ENCODE results near the gene POLR1B.
"Not testable (repeated sequence)": the region's sequence is repeated elsewhere in the genome, so short reads cannot be mapped to it uniquely, and the experiment has no call there.

The POLR1B gene

DNA sequence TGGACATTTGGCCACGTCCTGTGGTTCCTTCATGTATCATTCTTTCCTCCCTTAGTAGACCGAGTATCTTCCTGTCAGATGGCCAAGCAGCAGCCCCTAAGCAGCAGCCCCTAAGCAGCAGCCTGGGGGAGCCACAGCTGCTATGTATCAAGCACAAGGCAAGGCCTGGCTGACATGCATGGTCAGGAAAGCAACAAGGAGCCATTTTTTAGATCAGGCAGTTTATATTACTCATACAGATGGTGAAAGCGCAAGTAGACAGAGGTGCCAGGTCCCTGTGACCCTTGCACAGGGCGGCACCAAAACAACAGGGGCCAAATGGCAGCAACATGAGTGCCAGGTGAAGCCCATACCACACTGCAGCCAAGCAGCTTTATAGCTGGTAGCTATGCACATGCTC is 64.3 kb downstream of the POLR1B start:
- ChIA-PET CTCF (interaction anchor here (1.1 to 9.8 kb wide), 2 partner anchors 84 to 120 kb away, joined by 3 to 147 read pairs; no protein-coding TSS in a partner anchor), POLR2A (interaction anchor here (0.5 to 0.6 kb wide), 2 partner anchors 29 to 65 kb away, joined by 3 read pairs; no protein-coding TSS in a partner anchor)
- no peak for DNase-seq (ENCODE audit: extremely low spot score)
- TF ChIP-seq, protein P1, sequence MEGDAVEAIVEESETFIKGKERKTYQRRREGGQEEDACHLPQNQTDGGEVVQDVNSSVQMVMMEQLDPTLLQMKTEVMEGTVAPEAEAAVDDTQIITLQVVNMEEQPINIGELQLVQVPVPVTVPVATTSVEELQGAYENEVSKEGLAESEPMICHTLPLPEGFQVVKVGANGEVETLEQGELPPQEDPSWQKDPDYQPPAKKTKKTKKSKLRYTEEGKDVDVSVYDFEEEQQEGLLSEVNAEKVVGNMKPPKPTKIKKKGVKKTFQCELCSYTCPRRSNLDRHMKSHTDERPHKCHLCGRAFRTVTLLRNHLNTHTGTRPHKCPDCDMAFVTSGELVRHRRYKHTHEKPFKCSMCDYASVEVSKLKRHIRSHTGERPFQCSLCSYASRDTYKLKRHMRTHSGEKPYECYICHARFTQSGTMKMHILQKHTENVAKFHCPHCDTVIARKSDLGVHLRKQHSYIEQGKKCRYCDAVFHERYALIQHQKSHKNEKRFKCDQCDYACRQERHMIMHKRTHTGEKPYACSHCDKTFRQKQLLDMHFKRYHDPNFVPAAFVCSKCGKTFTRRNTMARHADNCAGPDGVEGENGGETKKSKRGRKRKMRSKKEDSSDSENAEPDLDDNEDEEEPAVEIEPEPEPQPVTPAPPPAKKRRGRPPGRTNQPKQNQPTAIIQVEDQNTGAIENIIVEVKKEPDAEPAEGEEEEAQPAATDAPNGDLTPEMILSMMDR (IDR thresholded peaks at IDR 0.05; ENCODE audit: control extremely low read depth, extremely low read depth, low read depth, missing control alignments), result no peak

- no peak for DNase-seq (ENCODE audit: extremely low spot score)
- TF ChIP-seq, protein P1 (IDR thresholded peaks at IDR 0.05; ENCODE audit: control extremely low read depth, extremely low read depth, low read depth, missing control alignments), result no peak
- ChIA-PET POLR2A (no interaction called here), CTCF (interaction anchor here (9.8 kb wide), 1 partner anchor 119 kb away, joined by 147 read pairs; no protein-coding TSS in a partner anchor)
Observed at GRCh38 chr2:112607680-112608438, 65.6 kb downstream of the POLR1B start.

DNA sequence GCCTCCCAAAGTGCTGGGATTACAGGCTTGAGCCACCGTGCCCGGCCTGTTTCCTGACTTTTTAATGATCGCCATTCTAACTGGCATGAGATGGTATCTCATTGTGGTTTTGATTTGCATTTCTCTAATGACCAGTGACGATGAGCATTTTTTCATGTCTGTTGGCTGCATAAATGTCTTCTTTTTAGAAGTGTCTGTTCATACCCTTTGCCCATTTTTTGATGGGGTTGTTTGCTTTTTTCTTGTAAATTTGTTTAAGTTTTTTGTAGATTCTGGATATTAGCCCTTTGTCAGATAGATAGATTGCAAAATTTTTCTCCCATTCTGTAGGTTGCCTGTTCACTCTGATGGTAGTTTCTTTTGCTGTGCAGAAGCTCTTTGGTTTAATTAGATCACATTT is 67.1 kb downstream of the POLR1B start:
- CTCF ChIA-PET, result interaction anchor here (1.1 to 9.8 kb wide), 2 partner anchors 10 to 118 kb away, joined by 3 to 147 read pairs; no protein-coding TSS in a partner anchor
- DNase-seq (ENCODE audit: extremely low spot score); POLR2A ChIA-PET: not testable (repeated sequence)

DNA sequence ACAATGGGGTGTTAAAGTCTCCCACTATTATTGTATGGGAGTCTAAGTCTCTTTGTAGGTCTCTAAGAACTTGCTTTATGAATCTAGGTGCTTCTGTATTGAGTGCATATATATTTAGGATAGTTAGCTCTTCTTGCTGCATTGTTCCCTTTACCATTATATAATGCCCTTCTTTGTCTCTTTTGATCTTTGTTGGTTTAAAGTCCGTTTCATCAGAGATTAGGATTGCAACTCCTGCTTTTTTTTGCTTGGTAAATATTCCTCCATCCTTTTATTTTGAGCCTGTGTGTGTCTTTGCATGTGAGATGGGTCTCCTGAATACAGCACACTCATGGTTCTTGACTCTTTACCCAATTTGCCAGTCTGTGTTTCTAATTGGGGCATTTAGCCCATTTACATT is 70.0 kb downstream of the POLR1B start:
- CTCF ChIA-PET, result interaction anchor here (1.9 kb wide), 1 partner anchor 11 kb away, joined by 6 read pairs; no protein-coding TSS in a partner anchor
- POLR2A ChIA-PET, result not testable (repeated sequence)

DNA sequence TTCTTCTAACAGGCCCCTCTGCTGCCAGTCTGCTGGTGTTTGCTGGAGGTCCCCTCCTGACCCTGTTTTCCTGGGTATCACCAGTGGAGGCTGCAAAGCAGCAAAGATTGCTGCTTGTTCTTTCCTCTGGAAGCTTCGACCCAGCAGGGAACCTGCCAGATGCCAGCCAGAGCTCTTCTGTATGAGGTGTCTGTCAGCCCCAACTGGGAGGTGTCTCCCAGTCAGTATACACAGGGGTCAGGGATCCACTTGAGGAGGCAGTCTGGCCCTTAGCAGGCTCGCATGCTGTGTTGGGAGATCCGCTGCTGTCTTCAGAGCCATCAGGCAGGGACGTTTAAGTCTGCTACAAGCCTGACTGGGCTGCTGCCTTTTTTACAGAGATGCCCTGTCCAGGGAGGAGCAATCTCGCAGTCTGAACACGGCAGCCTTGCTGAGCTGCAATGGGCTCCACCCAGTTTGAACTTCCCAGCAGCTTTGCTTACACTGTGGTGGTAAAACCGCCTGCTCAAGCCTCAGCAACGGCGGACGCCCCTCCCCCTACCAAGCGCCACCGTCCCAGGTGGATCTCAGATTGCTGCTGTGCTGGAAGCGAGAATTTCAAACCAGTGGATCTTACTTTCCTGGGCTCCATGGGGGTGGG is 72.1 kb downstream of the POLR1B start:
- TF ChIP-seq, protein P1 (IDR thresholded peaks at IDR 0.05; ENCODE audit: control extremely low read depth, extremely low read depth, low read depth, missing control alignments), result no peak
- ChIA-PET POLR2A (no interaction called here), CTCF (interaction anchor here (1.2 to 1.6 kb wide), 3 partner anchors 12 to 327 kb away, joined by 4 to 6 read pairs (median 5); no protein-coding TSS in a partner anchor)
- no peak for DNase-seq (ENCODE audit: extremely low spot score)

More for the DNA sequence above, 70.0 kb downstream of the POLR1B start:
- DNase-seq (ENCODE audit: extremely low spot score), result not testable (repeated sequence)

DNA sequence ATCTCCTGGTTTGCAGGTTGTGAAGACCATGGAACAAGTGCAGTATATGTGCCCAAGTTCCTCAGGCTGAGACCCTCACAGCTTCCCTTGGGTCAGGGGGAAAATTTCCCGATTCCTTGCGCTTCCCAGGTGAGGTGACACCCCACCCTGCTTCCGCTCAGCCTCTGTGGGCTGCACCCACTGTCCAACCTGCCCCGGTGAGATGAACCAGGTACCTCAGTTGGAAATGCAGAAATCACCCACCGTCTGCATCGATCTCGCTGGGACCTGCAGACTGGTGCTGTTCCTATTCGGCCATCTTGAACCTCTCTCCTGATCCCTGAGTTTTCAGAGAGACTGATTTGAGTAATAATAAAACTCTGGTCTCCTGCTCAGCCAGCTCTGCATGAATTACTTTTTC is 72.8 kb downstream of the POLR1B start:
- TF ChIP-seq, protein P1 (IDR thresholded peaks at IDR 0.05; ENCODE audit: control extremely low read depth, extremely low read depth, low read depth, missing control alignments), result no peak
- POLR2A ChIA-PET, result no interaction called here
- CTCF ChIA-PET, result interaction anchor here (1.0 to 1.6 kb wide), 4 partner anchors 11 to 327 kb away, joined by 3 to 6 read pairs (median 4); no protein-coding TSS in a partner anchor
- DNase-seq (ENCODE audit: extremely low spot score), result no peak

DNA sequence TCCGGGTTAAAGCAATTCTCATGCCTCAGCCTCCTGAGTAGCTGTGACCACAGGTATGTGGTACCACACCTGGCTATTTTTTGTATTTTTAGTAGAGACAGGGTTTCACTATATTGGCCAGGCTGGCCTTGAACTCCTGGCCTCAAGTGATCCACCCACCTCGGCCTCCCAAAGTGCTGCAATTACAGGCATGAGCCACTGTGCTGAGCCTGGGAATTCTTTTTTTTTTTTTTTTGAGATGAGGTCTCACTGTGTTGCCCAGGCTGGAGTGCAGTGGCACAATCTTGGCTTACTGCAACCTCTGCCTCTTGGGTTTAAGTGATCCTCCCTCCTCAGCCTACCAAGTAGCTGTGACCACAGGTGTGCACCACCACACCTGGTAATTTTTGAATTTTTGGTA is 73.5 kb downstream of the POLR1B start:
- DNase-seq (ENCODE audit: extremely low spot score); POLR2A ChIA-PET: not testable (repeated sequence)
- CTCF ChIA-PET, result interaction anchor here (1.0 to 2.4 kb wide), 3 partner anchors 11 to 111 kb away, joined by 3 to 12 read pairs (median 9); no protein-coding TSS in a partner anchor

GRCh38 chr2:112618383-112618782 is 76.1 kb downstream of the POLR1B start:
- ChIA-PET CTCF (interaction anchor here (1.1 kb wide), 1 partner anchor 267 kb away, joined by 3 read pairs; no protein-coding TSS in a partner anchor), POLR2A (interaction anchor here (0.7 kb wide), 1 partner anchor 27 kb away, joined by 7 read pairs; the partner anchor contains the start of gene SLC20A1)
- DNase-seq (ENCODE audit: extremely low spot score), result no peak
- TF ChIP-seq, protein P1 (IDR thresholded peaks at IDR 0.05; ENCODE audit: control extremely low read depth, extremely low read depth, low read depth, missing control alignments), result no peak
